ENCODE results near the gene JOSD2. TPM values are rescaled to one million over a fixed set of nuclear protein-coding genes. Genes with fewer than 3 reads are reported as not detected.

JOSD2 gene
- total and polyA plus RNA-seq, 2 donors (not counting 3 experiments of a cell fraction or from before 2014, with no cell fraction given), result 37.4 to 62.8 TPM

DNA sequence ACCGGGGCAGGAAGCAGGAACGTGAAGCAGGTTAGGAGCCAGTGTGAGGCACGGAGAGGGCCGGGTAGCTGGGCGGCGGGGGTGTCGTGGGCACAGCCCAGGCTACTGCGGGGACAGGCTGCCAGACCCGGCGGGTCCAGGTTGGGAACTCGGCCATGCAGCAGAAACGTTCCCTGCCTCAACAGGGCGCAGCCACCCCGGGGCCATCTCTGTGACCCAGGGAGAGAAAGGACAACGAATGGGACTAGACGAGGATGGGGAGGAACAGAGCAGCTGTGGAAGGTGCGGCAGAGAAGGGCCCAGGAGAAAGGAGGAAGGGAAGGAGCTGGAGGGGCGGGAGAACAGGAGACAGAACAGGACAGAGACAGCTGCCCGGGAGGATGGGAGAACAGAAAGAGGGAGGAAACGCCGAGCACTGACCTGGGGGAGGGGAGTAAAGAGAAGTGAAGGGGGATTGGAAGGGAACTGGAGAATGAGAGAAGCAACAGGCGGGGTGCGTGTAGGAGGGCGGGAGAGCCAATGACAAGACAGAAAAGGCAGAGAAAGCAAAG is 21.5 kb downstream of the JOSD2 start:
- BruUV-seq (replicated peaks), result no TSS peak
- ChIA-PET CTCF (interaction anchor here (1.1 kb wide), 1 partner anchor 11 kb away, joined by 3 read pairs; no protein-coding TSS in a partner anchor), POLR2A (no interaction called here)

More for the DNA sequence above, 21.5 kb downstream of the JOSD2 start:
- no peaks in the 10 kb centered on the region for H3K79me2 ChIP-seq (ENCODE audit: control insufficient read depth, insufficient read depth, low read length)
- no peak overlapping the region for H3K4me3 ChIP-seq (replicated peaks in 1 of 3; ENCODE audit: insufficient read depth in 1 of 3, low read depth in 1 of 3, low read length in 3 of 3)
- no peak overlapping the region for H3K9ac ChIP-seq (replicated peaks; ENCODE audit: extremely low read depth, insufficient read depth, low read length)
- no peaks in the 10 kb centered on the region for H3K9me1 ChIP-seq (replicated peaks; ENCODE audit: control insufficient read depth, extremely low read depth, insufficient read depth, low read length)
- no peaks in the 10 kb centered on the region for H3K36me3 ChIP-seq (ENCODE audit: control insufficient read depth in 2 of 2, extremely low read depth in 1 of 2, insufficient read depth in 2 of 2, low read length in 2 of 2)
- intact Hi-C loops (cut with micrococcal nuclease) (no loop called here), dilution Hi-C loops (cut with MboI; ENCODE audit: extremely low pct_ligation_motif_present, low sequenced_read_pairs) (no loop called here)
- H3K4me1 ChIP-seq (ENCODE audit: control insufficient read depth, extremely low read depth, insufficient read depth, low read length), result no peaks in the 10 kb centered on the region
- H2AFZ ChIP-seq (ENCODE audit: low read depth, low read length), result no peak overlapping the region
- H3K27me3 ChIP-seq (ENCODE audit: control insufficient read depth in 2 of 2, insufficient read depth in 2 of 2, low read length in 2 of 2), result peaks cover 10 to 12% of the 10 kb centered on the region in 2 experiments
- no peak for TF ChIP-seq JUN (IDR thresholded peaks at IDR 0.05; ENCODE audit: borderline replicate concordance, insufficient read depth, insufficient read length, low read depth)
- TF ChIP-seq, protein P1, sequence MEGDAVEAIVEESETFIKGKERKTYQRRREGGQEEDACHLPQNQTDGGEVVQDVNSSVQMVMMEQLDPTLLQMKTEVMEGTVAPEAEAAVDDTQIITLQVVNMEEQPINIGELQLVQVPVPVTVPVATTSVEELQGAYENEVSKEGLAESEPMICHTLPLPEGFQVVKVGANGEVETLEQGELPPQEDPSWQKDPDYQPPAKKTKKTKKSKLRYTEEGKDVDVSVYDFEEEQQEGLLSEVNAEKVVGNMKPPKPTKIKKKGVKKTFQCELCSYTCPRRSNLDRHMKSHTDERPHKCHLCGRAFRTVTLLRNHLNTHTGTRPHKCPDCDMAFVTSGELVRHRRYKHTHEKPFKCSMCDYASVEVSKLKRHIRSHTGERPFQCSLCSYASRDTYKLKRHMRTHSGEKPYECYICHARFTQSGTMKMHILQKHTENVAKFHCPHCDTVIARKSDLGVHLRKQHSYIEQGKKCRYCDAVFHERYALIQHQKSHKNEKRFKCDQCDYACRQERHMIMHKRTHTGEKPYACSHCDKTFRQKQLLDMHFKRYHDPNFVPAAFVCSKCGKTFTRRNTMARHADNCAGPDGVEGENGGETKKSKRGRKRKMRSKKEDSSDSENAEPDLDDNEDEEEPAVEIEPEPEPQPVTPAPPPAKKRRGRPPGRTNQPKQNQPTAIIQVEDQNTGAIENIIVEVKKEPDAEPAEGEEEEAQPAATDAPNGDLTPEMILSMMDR (IDR thresholded peaks at IDR 0.05; ENCODE audit: extremely low read depth in 1 of 2, insufficient read depth in 1 of 2, low read depth in 1 of 2, low read length in 2 of 2), result no peak
- no peak for TF ChIP-seq GATA2 (IDR thresholded peaks at IDR 0.05; ENCODE audit: insufficient read depth, insufficient read length, low read depth, low read length)
- TF ChIP-seq POLR2AphosphoS5 (IDR thresholded peaks at IDR 0.05; ENCODE audit: insufficient read depth, low read depth, low read length), result no peak
- no peaks in the 10 kb centered on the region for H4K20me1 ChIP-seq (replicated peaks; ENCODE audit: control insufficient read depth, extremely low read depth, insufficient read depth, low read length)
- no peak overlapping the region for H3K4me2 ChIP-seq (ENCODE audit: insufficient read depth, low read length)
- FAIRE-seq, result no peak
- H3K27ac ChIP-seq (ENCODE audit: insufficient read depth, low read depth, low read length), result no peak overlapping the region
- no peak for DNase-seq (ENCODE audit: low read depth, low spot score)
- H3K9me3 ChIP-seq (replicated peaks; ENCODE audit: control insufficient read depth, insufficient read depth, low read length), result no peaks in the 10 kb centered on the region

All from endothelial cell of umbilical vein (primary cell).